ENCODE data around the gene PAM16.
"Not testable (repeated sequence)": the region's sequence is repeated elsewhere in the genome, so short reads cannot be mapped to it uniquely, and the experiment has no call there.

Gene PAM16

GRCh38 chr16:4350787-4351659 is at the start of gene PAM16:
TSS of gene PAM16 (minus strand) at chr16:4351321. CDS start at chr16:4351234, 87 bp downstream.
- peak; percentile 97 to 98 for DNase-seq

DNA sequence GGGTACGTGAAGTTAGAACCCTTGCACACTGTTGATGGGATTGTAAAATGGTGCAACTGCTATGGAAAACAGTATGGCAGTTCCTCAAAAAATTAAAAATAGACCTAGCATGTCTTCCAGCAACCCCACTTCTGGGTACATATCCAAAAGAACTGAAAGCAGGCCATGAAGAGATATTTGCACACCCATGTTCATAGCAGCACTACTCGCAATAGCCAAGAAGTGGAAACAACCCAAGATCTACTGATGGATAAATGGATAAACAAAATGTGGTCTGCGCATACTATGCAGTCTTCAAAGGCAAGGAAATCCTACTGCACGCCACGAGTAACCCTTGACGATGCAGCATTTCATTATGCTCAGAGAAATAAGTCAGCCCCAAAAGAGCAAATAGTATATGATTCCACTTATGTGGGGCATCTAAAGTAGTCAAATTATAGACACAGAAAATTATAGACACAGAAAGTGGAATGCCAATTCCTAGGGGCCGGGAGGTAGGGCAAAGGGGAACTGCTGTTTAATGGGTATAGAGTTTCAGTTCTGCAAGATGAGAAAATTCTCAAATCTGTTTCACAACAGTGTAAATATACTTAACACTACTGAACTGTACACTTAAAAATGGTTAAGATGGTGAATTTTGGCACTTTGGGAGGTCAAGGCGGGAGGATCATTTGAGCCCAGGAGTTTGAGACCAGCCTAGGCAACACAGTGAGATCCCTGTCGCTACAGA is 48.0 kb upstream of the PAM16 start:
- no peak for DNase-seq

GRCh38 chr16:4395055-4395726 is 44.1 kb upstream of the PAM16 start:
- no peak for DNase-seq

DNA sequence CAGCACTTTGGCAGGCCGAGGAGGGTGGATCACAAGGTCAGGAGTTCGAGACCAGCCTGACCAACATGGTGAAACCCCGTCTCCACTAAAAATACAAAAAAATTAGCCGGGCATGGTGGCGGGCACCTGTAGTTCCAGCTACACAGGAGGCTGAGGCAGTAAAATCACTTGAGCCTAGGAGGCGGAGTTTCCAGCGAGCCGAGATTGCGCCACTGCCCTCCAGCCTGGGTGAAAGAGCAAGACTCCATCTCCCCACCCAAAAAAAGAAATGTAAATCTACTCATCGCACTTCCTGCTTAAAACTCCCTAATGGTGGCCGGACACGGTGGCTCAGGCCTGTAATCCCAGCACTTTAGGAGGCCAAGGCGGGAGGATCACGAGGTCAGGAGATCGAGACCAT is 42.7 kb upstream of the PAM16 start:
- DNase-seq, result not testable (repeated sequence)

GRCh38 chr16:4393240-4393600 is 42.1 kb upstream of the PAM16 start:
- no peak for DNase-seq

DNA sequence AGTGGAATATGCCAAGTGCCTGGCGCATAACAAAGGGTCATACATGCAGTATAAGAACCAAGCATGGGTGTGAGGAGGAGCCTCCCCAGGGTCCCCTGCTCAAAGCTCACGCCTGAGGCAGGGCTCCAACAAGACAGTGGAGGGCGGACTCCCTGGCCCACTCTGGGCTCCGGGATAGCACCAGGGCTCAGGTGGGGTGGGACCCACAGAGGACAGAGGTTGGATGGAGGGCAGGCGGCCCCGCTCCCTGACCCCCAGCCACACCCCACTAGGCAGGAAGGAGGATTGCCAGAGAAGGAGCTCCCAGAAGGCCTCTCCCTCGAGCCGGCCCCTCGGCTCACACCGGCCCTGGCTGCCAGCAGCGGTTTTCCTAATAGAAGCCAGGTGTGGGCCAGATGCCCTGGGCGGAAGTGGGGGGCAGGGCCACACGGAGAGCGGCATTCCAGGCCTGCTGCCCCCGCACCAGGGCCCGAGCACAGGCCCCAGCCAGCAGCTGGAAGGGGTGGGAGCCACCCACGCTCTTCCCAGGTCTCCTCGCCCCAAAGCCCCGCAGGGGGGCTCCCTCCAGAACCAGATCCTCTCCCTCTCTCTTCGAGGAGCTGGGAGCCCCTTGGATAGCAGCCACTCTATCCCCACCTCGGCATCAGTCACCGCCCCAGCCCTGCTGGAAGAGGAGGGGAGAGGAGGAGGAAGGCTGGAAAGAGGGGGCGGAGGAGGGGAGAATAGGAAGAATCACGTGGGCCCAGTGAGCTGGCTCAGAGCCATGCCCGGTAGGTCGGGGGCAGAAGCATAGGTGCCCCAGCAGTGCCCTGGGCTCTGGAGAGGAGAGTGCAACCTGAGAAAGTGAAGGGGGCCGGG is 41.5 kb upstream of the PAM16 start:
- DNase-seq, result no peak

- DNase-seq, result no peak
These were observed 40.7 kb upstream of the PAM16 start for GRCh38 chr16:4391631-4392381.

- no peak for DNase-seq
These were observed 39.4 kb upstream of the PAM16 start for GRCh38 chr16:4390266-4391260.

GRCh38 chr16:4389051-4389955 is 38.2 kb upstream of the PAM16 start:
- DNase-seq, result no peak

- no peak for DNase-seq
These were observed 37.3 kb upstream of the PAM16 start for GRCh38 chr16:4388271-4389021.

GRCh38 chr16:4387781-4388180 is 36.7 kb upstream of the PAM16 start:
- no peak for DNase-seq

GRCh38 chr16:4386951-4387565 is 35.9 kb upstream of the PAM16 start:
- DNase-seq, result no peak

- no peak for DNase-seq
These were observed 35.3 kb upstream of the PAM16 start for GRCh38 chr16:4386451-4386805.

DNA sequence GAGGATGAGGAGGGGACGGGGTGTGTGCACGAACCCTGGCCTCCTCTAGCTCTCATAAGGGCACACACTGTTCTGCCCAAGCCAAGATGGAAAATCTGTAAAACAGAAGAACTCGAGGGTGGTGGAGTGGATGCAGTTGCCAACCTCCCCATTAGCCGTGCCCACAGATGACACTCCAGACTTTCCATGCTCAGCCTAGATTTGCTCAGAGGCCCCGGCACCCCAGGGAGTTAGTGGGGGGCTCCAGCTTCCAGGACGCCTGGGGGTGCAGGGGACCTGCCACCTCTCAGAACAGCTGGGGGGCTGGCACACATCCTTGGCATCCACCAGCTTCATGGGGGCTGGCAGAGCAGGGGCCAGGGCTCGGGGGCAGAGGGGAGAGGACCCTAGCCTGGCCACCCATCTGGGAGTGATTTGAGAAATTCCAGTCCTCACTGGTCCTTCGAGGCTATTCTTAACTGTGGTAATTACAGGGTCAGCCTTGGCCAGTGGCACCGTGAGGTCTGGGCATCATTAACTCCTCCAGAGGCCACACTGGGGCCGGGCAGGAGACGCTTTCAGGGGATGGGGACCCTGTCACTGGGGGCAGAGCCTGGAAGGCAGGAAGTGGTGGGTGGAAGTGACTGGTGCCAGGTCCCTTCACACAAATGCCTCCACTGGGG is 34.8 kb upstream of the PAM16 start:
- DNase-seq, result no peak

- DNase-seq, result no peak
These were observed 34.1 kb upstream of the PAM16 start for GRCh38 chr16:4385066-4385788.

DNA sequence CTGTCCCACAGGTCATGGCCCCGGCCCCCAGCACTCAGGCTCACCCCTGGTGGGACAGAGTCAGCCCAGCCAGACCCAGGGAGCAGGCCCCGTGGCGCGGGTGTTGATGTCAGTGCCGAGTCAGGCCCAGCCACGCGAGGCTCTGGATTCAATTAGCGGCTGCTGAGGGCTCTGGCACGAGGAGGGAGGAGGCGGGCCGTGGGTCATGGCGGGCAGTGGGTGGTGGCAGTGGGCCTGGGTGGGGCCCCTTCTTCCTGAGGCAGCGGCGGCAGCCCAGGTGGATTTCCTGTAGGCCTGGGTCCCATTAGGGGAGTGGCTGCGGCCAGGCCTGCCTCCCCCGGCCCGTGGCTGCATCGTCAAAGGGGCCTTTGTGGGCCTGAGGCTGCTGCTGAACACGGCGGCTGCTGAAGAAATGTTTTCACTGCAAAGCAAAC is 33.4 kb upstream of the PAM16 start:
- DNase-seq, result no peak
